SK-MEL-5 (cell line): ENCODE measurements around the gene PROX1. TPM values are rescaled to one million over a fixed set of nuclear protein-coding genes. Genes with fewer than 3 reads are reported as not detected.

Source experiments
- DNase-seq: peaks from one replicate; pipeline ENCODE4 v3.0.0-alpha.2; 2016; ENCODE audit warnings: low read depth, low spot score
- in situ Hi-C: cut with HindIII; loops from 2 replicates; pipeline ENCODE4 v1.10.0; 2016; ENCODE audit warnings: low sequenced_read_pairs, high pct_unique_total_duplicates, low pct_unique_long_range_greater_than_20kb
- total RNA-seq: library from RNA; depleted of rRNA; stranded (reverse); fragments of >200 nt; shearing (Covaris generic); gene quantifications from 2 replicates; pipeline ENCODE4 v1.2.3, GENCODE V29; 2014

Gene PROX1
- total RNA-seq, 1 experiment from 2014 or later, result 0.32 TPM

- in situ Hi-C loops, result no loop called here
- no peak for DNase-seq
These were observed 1.5 kb downstream of the PROX1 start for GRCh38 chr1:213989002-213989855.

GRCh38 chr1:213993929-213994328, 6.2 kb downstream of the PROX1 start:
- in situ Hi-C loops, result no loop called here
- no peak for DNase-seq

- in situ Hi-C loops, result no loop called here
- DNase-seq, result no peak
These were observed 7.1 kb downstream of the PROX1 start for GRCh38 chr1:213994888-213995287.

GRCh38 chr1:213995603-213996002, 7.8 kb downstream of the PROX1 start:
- in situ Hi-C loops, result no loop called here
- no peak for DNase-seq

GRCh38 chr1:213996320-213997037, 8.7 kb downstream of the PROX1 start:
- in situ Hi-C loops, result no loop called here
- DNase-seq, result no peak

GRCh38 chr1:213997038-213997771, 9.4 kb downstream of the PROX1 start:
- in situ Hi-C loops, result no loop called here

GRCh38 chr1:213997772-213998107, 10.0 kb downstream of the PROX1 start:
- in situ Hi-C loops, result no loop called here
- no peak for DNase-seq

More at GRCh38 chr1:213997038-213997771, 9.4 kb downstream of the PROX1 start:
- DNase-seq, result no peak

GRCh38 chr1:213998785-213999184, 11.0 kb downstream of the PROX1 start:
- in situ Hi-C loops, result no loop called here
- DNase-seq, result no peak

GRCh38 chr1:213999732-214000131, 12.0 kb downstream of the PROX1 start:
- in situ Hi-C loops, result no loop called here
- DNase-seq, result no peak

GRCh38 chr1:214002060-214002459, 14.3 kb downstream of the PROX1 start:
- DNase-seq, result no peak
- in situ Hi-C loops, result no loop called here

- peak; percentile 13 for DNase-seq
These were observed 14.7 kb downstream of the PROX1 start for GRCh38 chr1:214002472-214002871.

GRCh38 chr1:214003233-214003632, 15.5 kb downstream of the PROX1 start:
- in situ Hi-C loops, result no loop called here
- no peak for DNase-seq

More at GRCh38 chr1:214002472-214002871, 14.7 kb downstream of the PROX1 start:
- in situ Hi-C loops, result no loop called here

- in situ Hi-C loops, result no loop called here
- DNase-seq, result no peak
These were observed 16.2 kb downstream of the PROX1 start for GRCh38 chr1:214004014-214004413.

GRCh38 chr1:214004795-214005194, 17.0 kb downstream of the PROX1 start:
- no peak for DNase-seq
- in situ Hi-C loops, result no loop called here

- in situ Hi-C loops, result no loop called here
- DNase-seq, result no peak
These were observed 17.9 kb downstream of the PROX1 start for GRCh38 chr1:214005708-214006107.

GRCh38 chr1:214006845-214007244, 19.1 kb downstream of the PROX1 start:
- in situ Hi-C loops, result no loop called here
- DNase-seq, result no peak

- DNase-seq, result no peak
- in situ Hi-C loops, result no loop called here
These were observed 20.6 kb downstream of the PROX1 start for GRCh38 chr1:214008347-214008746.

- in situ Hi-C loops, result no loop called here
These were observed 21.1 kb downstream of the PROX1 start for GRCh38 chr1:214008791-214009422.

More at GRCh38 chr1:214008791-214009422, 21.1 kb downstream of the PROX1 start:
- DNase-seq, result peak; percentile 20
